ENCODE results near the gene TLE5.

The TLE5 gene

GRCh38 chr19:3015126-3016057, 46.9 kb downstream of the TLE5 start:
- TF ChIP-seq POLR2AphosphoS5 (IDR thresholded peaks at IDR 0.05; ENCODE audit: low read depth, low read length) (no peak), SIN3A (IDR thresholded peaks at IDR 0.05; ENCODE audit: borderline replicate concordance, insufficient read depth, low read length) (no peak), FOXP2 (optimal IDR thresholded peaks at IDR 0.05; ENCODE audit: borderline replicate concordance, extremely low read depth, extremely low read length, insufficient read depth) (no peak), TAF1 (IDR thresholded peaks at IDR 0.05; ENCODE audit: borderline replicate concordance, insufficient read depth, low read length) (no peak)
- TF ChIP-seq, protein P1, sequence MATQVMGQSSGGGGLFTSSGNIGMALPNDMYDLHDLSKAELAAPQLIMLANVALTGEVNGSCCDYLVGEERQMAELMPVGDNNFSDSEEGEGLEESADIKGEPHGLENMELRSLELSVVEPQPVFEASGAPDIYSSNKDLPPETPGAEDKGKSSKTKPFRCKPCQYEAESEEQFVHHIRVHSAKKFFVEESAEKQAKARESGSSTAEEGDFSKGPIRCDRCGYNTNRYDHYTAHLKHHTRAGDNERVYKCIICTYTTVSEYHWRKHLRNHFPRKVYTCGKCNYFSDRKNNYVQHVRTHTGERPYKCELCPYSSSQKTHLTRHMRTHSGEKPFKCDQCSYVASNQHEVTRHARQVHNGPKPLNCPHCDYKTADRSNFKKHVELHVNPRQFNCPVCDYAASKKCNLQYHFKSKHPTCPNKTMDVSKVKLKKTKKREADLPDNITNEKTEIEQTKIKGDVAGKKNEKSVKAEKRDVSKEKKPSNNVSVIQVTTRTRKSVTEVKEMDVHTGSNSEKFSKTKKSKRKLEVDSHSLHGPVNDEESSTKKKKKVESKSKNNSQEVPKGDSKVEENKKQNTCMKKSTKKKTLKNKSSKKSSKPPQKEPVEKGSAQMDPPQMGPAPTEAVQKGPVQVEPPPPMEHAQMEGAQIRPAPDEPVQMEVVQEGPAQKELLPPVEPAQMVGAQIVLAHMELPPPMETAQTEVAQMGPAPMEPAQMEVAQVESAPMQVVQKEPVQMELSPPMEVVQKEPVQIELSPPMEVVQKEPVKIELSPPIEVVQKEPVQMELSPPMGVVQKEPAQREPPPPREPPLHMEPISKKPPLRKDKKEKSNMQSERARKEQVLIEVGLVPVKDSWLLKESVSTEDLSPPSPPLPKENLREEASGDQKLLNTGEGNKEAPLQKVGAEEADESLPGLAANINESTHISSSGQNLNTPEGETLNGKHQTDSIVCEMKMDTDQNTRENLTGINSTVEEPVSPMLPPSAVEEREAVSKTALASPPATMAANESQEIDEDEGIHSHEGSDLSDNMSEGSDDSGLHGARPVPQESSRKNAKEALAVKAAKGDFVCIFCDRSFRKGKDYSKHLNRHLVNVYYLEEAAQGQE (IDR thresholded peaks at IDR 0.05; ENCODE audit: insufficient read depth in 1 of 2, low read depth in 2 of 2, low read length in 2 of 2): no peak

DNA sequence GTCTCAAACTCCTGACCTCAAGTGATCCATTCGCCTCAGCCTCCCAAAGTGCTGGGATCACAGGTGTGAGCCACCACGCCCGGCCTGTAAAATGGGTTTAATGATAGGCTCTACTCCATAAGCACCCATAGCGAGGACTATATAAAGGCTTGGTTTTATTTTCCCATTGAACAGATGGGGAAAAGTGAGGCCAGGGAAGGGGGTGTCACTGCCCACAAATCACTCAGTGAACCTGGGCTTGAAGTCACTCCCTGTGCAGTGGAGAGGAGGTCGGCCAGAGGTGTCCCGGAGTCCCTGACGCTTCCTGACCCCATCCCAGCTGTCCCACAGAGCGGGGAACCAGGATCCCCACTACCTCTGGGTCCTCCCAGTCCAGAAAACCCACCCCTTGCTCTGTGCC, 48.2 kb downstream of the TLE5 start:
- TF ChIP-seq FOXP2 (optimal IDR thresholded peaks at IDR 0.05; ENCODE audit: borderline replicate concordance, extremely low read depth, extremely low read length, insufficient read depth) (no peak), POLR2AphosphoS5 (IDR thresholded peaks at IDR 0.05; ENCODE audit: low read depth, low read length) (no peak), SIN3A (IDR thresholded peaks at IDR 0.05; ENCODE audit: borderline replicate concordance, insufficient read depth, low read length) (no peak)

GRCh38 chr19:3013263-3013725, 49.0 kb downstream of the TLE5 start:
- no peak for TF ChIP-seq TAF1 (IDR thresholded peaks at IDR 0.05; ENCODE audit: borderline replicate concordance, insufficient read depth, low read length)
- no peak for TF ChIP-seq FOXP2 (optimal IDR thresholded peaks at IDR 0.05; ENCODE audit: borderline replicate concordance, extremely low read depth, extremely low read length, insufficient read depth)
- TF ChIP-seq, protein P1 (IDR thresholded peaks at IDR 0.05; ENCODE audit: insufficient read depth in 1 of 2, low read depth in 2 of 2, low read length in 2 of 2): no peak
- TF ChIP-seq SIN3A (IDR thresholded peaks at IDR 0.05; ENCODE audit: borderline replicate concordance, insufficient read depth, low read length): no peak
- TF ChIP-seq POLR2AphosphoS5 (IDR thresholded peaks at IDR 0.05; ENCODE audit: low read depth, low read length): no peak

DNA sequence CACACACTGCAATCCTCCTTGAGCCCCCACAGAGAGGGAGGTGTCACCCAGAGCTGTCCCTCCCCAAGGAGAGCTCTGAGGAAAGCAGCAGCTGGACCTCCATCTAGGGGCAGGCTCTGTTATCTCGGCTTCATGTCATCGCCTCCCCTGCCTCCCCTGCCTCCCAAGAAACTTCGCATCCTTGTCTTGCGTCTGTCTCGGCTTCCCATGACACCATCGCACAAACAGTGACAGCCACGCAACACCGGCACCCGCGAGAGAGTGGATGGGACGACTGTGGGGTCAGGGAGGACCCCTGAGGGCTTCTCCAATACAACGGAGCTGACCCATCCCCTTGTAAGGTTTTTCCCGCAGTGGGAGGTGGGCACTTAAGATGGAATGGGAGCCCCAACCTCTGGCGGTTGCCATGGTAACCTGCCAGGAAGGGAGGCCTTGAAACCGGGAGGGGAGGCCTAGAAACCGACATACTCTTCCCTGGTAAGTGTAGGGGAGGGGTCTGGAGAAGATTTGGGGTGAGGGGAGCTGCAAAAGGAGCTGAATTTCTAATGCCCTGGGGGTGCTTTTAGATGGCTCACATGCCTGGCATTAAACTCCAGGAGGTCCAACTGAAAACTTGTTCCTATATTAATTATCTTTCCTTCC, 49.6 kb downstream of the TLE5 start:
- TF ChIP-seq FOXP2 (optimal IDR thresholded peaks at IDR 0.05; ENCODE audit: borderline replicate concordance, extremely low read depth, extremely low read length, insufficient read depth) (no peak), TAF1 (IDR thresholded peaks at IDR 0.05; ENCODE audit: borderline replicate concordance, insufficient read depth, low read length) (no peak), POLR2AphosphoS5 (IDR thresholded peaks at IDR 0.05; ENCODE audit: low read depth, low read length) (no peak), SIN3A (IDR thresholded peaks at IDR 0.05; ENCODE audit: borderline replicate concordance, insufficient read depth, low read length) (no peak)
- TF ChIP-seq, protein P1 (IDR thresholded peaks at IDR 0.05; ENCODE audit: insufficient read depth in 1 of 2, low read depth in 2 of 2, low read length in 2 of 2): no peak

DNA sequence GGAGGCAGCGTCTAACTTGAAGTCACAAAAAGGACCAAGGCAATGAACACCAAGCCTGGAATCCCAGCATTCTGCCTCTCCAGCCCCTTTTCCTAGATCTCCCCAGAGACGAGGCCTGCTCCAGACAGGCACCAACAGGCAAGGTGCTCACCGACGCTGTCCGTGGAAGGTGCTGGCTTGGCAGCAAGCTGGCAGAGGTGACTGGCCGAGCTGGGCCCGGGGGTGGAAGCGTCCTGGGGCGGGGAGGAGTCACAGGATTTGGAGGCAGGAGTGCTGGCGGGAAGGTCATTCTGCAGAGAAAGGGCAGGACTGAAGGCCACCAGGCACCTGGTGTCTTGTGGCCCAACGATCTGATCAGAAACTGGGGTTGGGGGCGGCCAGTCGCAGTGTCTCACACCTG, 51.4 kb downstream of the TLE5 start:
- TF ChIP-seq, protein P1 (IDR thresholded peaks at IDR 0.05; ENCODE audit: insufficient read depth in 1 of 2, low read depth in 2 of 2, low read length in 2 of 2): no peak
- TF ChIP-seq SIN3A (IDR thresholded peaks at IDR 0.05; ENCODE audit: borderline replicate concordance, insufficient read depth, low read length) (no peak), FOXP2 (optimal IDR thresholded peaks at IDR 0.05; ENCODE audit: borderline replicate concordance, extremely low read depth, extremely low read length, insufficient read depth) (no peak)

Data from PFSK-1 (cell line).